ENCODE results near the gene MUTYH. TPM values are rescaled to one million over a fixed set of nuclear protein-coding genes. Genes with fewer than 3 reads are reported as not detected.

MUTYH gene
- polyA plus RNA-seq, 2 of the 4 experiments (the other 2 are of a cell fraction), result 9.0 to 12.4 TPM

DNA sequence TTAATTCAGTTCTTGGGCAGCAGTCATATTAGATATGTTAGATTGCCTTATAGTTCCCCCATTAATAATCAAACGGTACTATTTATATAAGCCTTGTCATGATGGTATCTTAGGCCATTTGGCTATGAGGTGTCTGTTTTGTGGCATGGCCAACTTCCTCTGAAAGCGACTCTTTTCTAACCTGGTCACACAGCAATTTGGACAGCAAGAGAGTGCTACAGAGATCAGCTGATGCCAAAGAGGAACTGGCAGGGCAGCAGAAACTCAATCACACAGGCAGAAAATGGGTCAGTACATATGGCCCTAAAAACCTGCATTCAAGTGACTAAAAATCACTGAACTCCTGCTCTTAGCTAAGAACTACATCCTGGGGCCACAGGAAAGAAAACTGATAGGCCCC lies 13.4 kb upstream of the MUTYH start:
- no peak overlapping the region for H3K4me3 ChIP-seq
- ChIA-PET CTCF (interaction anchor here (0.8 kb wide), 1 partner anchor 140 kb away, joined by 3 read pairs; no protein-coding TSS in a partner anchor), POLR2A (no interaction called here)
- TF ChIP-seq MAFK (IDR thresholded peaks at IDR 0.05; ENCODE audit: partially characterized antibody), result no peak
- TF ChIP-seq ESRRA (IDR thresholded peaks at IDR 0.05; ENCODE audit: borderline replicate concordance, low read length), result no peak
- no peak for TF ChIP-seq ZSCAN20 (CRISPR knock-in tag; IDR thresholded peaks at IDR 0.05)
- no peak for TF ChIP-seq PHF8 (IDR thresholded peaks at IDR 0.05; ENCODE audit: borderline replicate concordance, low read depth)
- TF ChIP-seq KDM1A (IDR thresholded peaks at IDR 0.05; ENCODE audit: low read depth), result no peak
- TF ChIP-seq HOXB13 (CRISPR knock-in tag; IDR thresholded peaks at IDR 0.05; ENCODE audit: low read depth), result no peak
- no peak for TF ChIP-seq FOXS1 (CRISPR knock-in tag; IDR thresholded peaks at IDR 0.05)
- no peak for TF ChIP-seq NPAS2 (CRISPR knock-in tag; IDR thresholded peaks at IDR 0.05; ENCODE audit: borderline replicate concordance)
- no peak for TF ChIP-seq RAD21 (conservative IDR thresholded peaks at IDR 0.05 in 1 of 2, IDR thresholded peaks at IDR 0.05 in 1 of 2)
- no peak overlapping the region for H3K4me2 ChIP-seq
- no peak overlapping the region for H3K27ac ChIP-seq
- WGBS (ENCODE audit: missing lambda C conversion rate), result 94% methylated on average over 2 of the region's 2 CpGs
- no peak for ATAC-seq
- no peaks in the 10 kb centered on the region for H3K9me3 ChIP-seq
- FAIRE-seq, result no peak
- no peak for DNase-seq (ENCODE audit: low read depth in 1 of 2, low spot score in 1 of 2)
- H3K4me1 ChIP-seq, result no peaks in the 10 kb centered on the region

DNA sequence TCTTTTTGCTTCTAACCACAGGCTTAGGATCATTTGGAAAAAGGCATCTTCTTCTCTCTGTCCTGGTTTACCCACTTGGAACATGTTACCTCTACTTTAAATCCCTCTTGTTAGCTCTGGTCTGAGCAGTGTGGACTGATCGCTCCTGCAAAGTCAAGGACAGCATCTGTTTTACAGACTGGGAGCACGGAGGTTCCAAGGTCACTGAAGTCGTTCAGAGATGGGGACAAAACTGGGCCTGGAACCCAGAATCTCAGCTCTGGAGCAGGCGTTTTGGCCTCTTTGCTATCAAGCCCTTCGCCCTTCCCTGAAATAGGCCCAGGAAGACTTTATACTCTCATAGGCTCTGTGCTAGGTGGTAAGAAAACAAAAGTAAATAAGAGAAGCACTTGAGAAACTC lies 11.3 kb upstream of the MUTYH start:
- ChIA-PET CTCF (interaction anchor here (1.3 to 7.3 kb wide), 3 partner anchors 8 to 142 kb away, joined by 3 to 43 read pairs (median 9); no protein-coding TSS in a partner anchor), POLR2A (no interaction called here)
- 62% methylated on average over 5 of the region's 5 CpGs for WGBS (ENCODE audit: missing lambda C conversion rate)
- no peak for TF ChIP-seq SREBF2 (IDR thresholded peaks at IDR 0.05)
- TF ChIP-seq MAZ (IDR thresholded peaks at IDR 0.05; ENCODE audit: borderline replicate concordance, low read depth, low read length), result no peak
- no peak for TF ChIP-seq CTCF (IDR thresholded peaks at IDR 0.05)
- TF ChIP-seq POLR2A (IDR thresholded peaks at IDR 0.05; ENCODE audit: low read length), result no peak
- no peak for TF ChIP-seq EHMT2 (IDR thresholded peaks at IDR 0.05; ENCODE audit: low read depth)
- TF ChIP-seq ELK1 (IDR thresholded peaks at IDR 0.05; ENCODE audit: low read depth, low read length), result no peak
- no peak for TF ChIP-seq HEYL (CRISPR knock-in tag; IDR thresholded peaks at IDR 0.05)
- TF ChIP-seq SMC3 (IDR thresholded peaks at IDR 0.05), result no peak
- TF ChIP-seq ZNF302 (CRISPR knock-in tag; IDR thresholded peaks at IDR 0.05), result no peak
- TF ChIP-seq HMGXB4 (CRISPR knock-in tag; IDR thresholded peaks at IDR 0.05; ENCODE audit: borderline replicate concordance), result no peak
- no peak for TF ChIP-seq KDM1A (IDR thresholded peaks at IDR 0.05; ENCODE audit: low read depth)
- TF ChIP-seq GATA3 (IDR thresholded peaks at IDR 0.05; ENCODE audit: borderline replicate concordance), result no peak
- TF ChIP-seq RNF2 (IDR thresholded peaks at IDR 0.05; ENCODE audit: borderline replicate concordance, low read depth), result no peak
- no peak for TF ChIP-seq KDM5A (IDR thresholded peaks at IDR 0.05)
- TF ChIP-seq JUNB (IDR thresholded peaks at IDR 0.05), result no peak
- no peak overlapping the region for H3K27ac ChIP-seq
- no peak for ATAC-seq
- H3K4me2 ChIP-seq, result no peak overlapping the region
- FAIRE-seq, result no peak
- no peaks in the 10 kb centered on the region for H3K9me3 ChIP-seq
- peaks cover 8% of the 10 kb centered on the region; the same call in 1 of the 3 replicates for H3K4me1 ChIP-seq
- H3K4me3 ChIP-seq, result no peak overlapping the region
- no peak for DNase-seq (ENCODE audit: low read depth in 1 of 2, low spot score in 1 of 2)

All from A549 (cell line).